K562 (cell line): ENCODE data around the gene MGAT4C.

Source experiments
- BCL6 ChIP-seq: fragments of 250-450 bp; sonication (Bioruptor Pico); IDR thresholded peaks from 2 replicates; pipeline ENCODE4 v1.4.0; 2020
- POLR2AphosphoS5 ChIP-seq: IDR thresholded peaks from 2 replicates; pipeline ENCODE4 v1.6.1; 2011; ENCODE audit warnings: mild to moderate bottlenecking, low read depth, low read length, moderate library complexity; ENCODE audit not compliant: control insufficient read depth, insufficient read depth
- PYGO2 ChIP-seq: fragments of 450-650 bp; IDR thresholded peaks from 2 replicates; pipeline ENCODE4 v1.6.1; 2016; ENCODE audit warnings: mild to moderate bottlenecking, missing genetic modification characterization, moderate library complexity, missing compliant biosample characterization
- RAD21 ChIP-seq, 2 experiments: fragments of 250-450 bp in 1 of 2; fragments of 450-650 bp in 1 of 2; sonication (Bioruptor Pico) in 1 of 2; formaldehyde crosslinking in 1 of 2; IDR thresholded peaks in 1 of 2; conservative IDR thresholded peaks in 1 of 2; 2 replicates each; pipeline versions ENCODE4 v1.4.0 to v1.8.0; 2020 to 2022; ENCODE audit warnings: mild to moderate bottlenecking in 2 of 2, moderate library complexity in 1 of 2
- RFX1 ChIP-seq: fragments of 450-650 bp; IDR thresholded peaks from 2 replicates; pipeline ENCODE4 v1.6.1; 2016; ENCODE audit warnings: mild to moderate bottlenecking, moderate library complexity
- RFX5 ChIP-seq: IDR thresholded peaks from 2 replicates; pipeline ENCODE4 v1.6.1; 2011; ENCODE audit warnings: low read depth, mild to moderate bottlenecking, improper control_type of control experiment, low read length
- RNF219 ChIP-seq: fragments of 250-450 bp; sonication (Bioruptor Pico); IDR thresholded peaks from 2 replicates; pipeline ENCODE4 v1.5.0; 2022; ENCODE audit warnings: mild to moderate bottlenecking
- TAF7 ChIP-seq: fragments of 450-650 bp; IDR thresholded peaks from 2 replicates; pipeline ENCODE4 v1.6.1; 2016; ENCODE audit warnings: missing genetic modification characterization, missing compliant biosample characterization
- USF1 ChIP-seq: sonication (generic); formaldehyde crosslinking; IDR thresholded peaks from 2 replicates; pipeline ENCODE4 v1.9.0; 2022; ENCODE audit warnings: mild to moderate bottlenecking, missing genetic modification reagents
- ZNF184 ChIP-seq: sonication (generic); formaldehyde crosslinking; IDR thresholded peaks from 2 replicates; pipeline ENCODE4 v1.5.0; 2020; ENCODE audit warnings: missing genetic modification reagents
- TF ChIP-seq, protein P1 (sequence below): fragments of 450-650 bp; IDR thresholded peaks from 2 replicates; pipeline ENCODE4 v1.6.1; 2016; ENCODE audit warnings: borderline replicate concordance
- TF ChIP-seq, protein P2 (sequence below): sonication (generic); formaldehyde crosslinking; IDR thresholded peaks from 2 replicates; pipeline ENCODE4 v1.8.0; 2022; ENCODE audit warnings: missing genetic modification reagents, mild to moderate bottlenecking, borderline replicate concordance

DNA sequence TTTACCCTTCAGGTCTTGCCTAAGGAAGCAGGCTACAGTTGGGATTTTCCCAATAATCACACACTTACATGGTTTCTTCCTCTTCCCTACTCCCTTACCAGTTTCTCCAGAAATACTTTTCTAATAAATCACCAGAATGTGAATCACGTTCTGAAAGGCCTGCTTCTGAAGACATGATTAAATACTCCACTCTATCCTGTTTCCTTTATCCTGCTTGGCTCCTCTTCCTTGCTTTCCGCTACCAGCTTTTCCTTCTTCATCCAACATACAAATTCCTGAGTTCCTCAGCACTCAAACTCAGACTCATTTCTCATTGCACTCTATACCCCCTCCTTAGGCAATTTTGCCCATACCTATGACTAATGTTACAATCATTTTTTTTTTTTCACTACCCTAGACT, 118.3 kb downstream of the MGAT4C start:
- no peak for TF ChIP-seq POLR2AphosphoS5
- no peak for TF ChIP-seq TAF7
- no peak for TF ChIP-seq ZNF184 (CRISPR knock-in tag)
- TF ChIP-seq BCL6 = no peak
- TF ChIP-seq, protein P1, sequence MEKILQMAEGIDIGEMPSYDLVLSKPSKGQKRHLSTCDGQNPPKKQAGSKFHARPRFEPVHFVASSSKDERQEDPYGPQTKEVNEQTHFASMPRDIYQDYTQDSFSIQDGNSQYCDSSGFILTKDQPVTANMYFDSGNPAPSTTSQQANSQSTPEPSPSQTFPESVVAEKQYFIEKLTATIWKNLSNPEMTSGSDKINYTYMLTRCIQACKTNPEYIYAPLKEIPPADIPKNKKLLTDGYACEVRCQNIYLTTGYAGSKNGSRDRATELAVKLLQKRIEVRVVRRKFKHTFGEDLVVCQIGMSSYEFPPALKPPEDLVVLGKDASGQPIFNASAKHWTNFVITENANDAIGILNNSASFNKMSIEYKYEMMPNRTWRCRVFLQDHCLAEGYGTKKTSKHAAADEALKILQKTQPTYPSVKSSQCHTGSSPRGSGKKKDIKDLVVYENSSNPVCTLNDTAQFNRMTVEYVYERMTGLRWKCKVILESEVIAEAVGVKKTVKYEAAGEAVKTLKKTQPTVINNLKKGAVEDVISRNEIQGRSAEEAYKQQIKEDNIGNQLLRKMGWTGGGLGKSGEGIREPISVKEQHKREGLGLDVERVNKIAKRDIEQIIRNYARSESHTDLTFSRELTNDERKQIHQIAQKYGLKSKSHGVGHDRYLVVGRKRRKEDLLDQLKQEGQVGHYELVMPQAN = no peak
- TF ChIP-seq RFX1 = no peak
- no peak for TF ChIP-seq USF1 (CRISPR knock-in tag)
- no peak for TF ChIP-seq PYGO2 (tag)
- TF ChIP-seq RFX5 = no peak
- TF ChIP-seq, protein P2, sequence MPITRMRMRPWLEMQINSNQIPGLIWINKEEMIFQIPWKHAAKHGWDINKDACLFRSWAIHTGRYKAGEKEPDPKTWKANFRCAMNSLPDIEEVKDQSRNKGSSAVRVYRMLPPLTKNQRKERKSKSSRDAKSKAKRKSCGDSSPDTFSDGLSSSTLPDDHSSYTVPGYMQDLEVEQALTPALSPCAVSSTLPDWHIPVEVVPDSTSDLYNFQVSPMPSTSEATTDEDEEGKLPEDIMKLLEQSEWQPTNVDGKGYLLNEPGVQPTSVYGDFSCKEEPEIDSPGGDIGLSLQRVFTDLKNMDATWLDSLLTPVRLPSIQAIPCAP (CRISPR knock-in tag) = no peak
- no peak for TF ChIP-seq RAD21 (CRISPR knock-in tag; conservative IDR thresholded peaks at IDR 0.05 in 1 of 2, IDR thresholded peaks at IDR 0.05 in 1 of 2)
- no peak for TF ChIP-seq RNF219 (CRISPR knock-in tag)
